HEK293 (cell line): ENCODE measurements around the gene NEAT1.

Experiments
- CTCF ChIA-PET: fragments of 350-600 bp; formaldehyde crosslinking; extraction: SDS; loops from one replicate; lab custom pipeline; 2021; ENCODE audit warnings: antibody characterized with exemption; lab: Yijun Ruan, JAX
- POLR2A ChIA-PET: fragments of 300-600 bp; formaldehyde crosslinking; extraction: SDS; loops from one replicate; lab custom pipeline; 2020; ENCODE audit warnings: antibody characterized with exemption, inconsistent platforms; lab: Yijun Ruan, JAX
- H3K27ac ChIP-seq: fragments of 200-500 bp; sonication (Bioruptor generic); 2 replicates; pipeline ENCODE4 v1.5.1; 2014; ENCODE audit warnings: low read depth, low read length, control low read depth, inconsistent platforms; ENCODE audit errors: extremely low read depth
- H3K36me3 ChIP-seq, 2 experiments: fragments of 200-500 bp in 1 of 2; sonication (Bioruptor generic) in 1 of 2; 1 replicate in 1 of 2; 2 replicates in 1 of 2; pipeline ENCODE4 v1.5.1; 2014 to 2017; ENCODE audit warnings: inconsistent platforms in 2 of 2, low read length in 2 of 2; ENCODE audit not compliant: control insufficient read depth in 2 of 2, insufficient read depth in 1 of 2
- H3K4me1 ChIP-seq: fragments of 200-500 bp; sonication (Bioruptor generic); 2 replicates; pipeline ENCODE4 v1.5.1; 2014; ENCODE audit warnings: mild to moderate bottlenecking, low read length, inconsistent platforms; ENCODE audit not compliant: control insufficient read depth, insufficient read depth
- H3K4me3 ChIP-seq: 2 replicates; pipeline ENCODE4 v1.5.1; 2011; ENCODE audit warnings: low read depth, mild to moderate bottlenecking, control low read depth, low read length, moderate library complexity
- H3K9me3 ChIP-seq: fragments of 200-500 bp; sonication (Bioruptor generic); 2 replicates; pipeline ENCODE4 v1.5.1; 2014; ENCODE audit warnings: low read depth, low read length, inconsistent platforms; ENCODE audit not compliant: control insufficient read depth, insufficient read depth
- ATF2 ChIP-seq: fragments of 450-650 bp; formaldehyde crosslinking; IDR thresholded peaks from 2 replicates; pipeline ENCODE4 v1.5.1; 2016; ENCODE audit warnings: missing biosample characterization, missing genetic modification characterization, low read depth
- BCL11A ChIP-seq: fragments of 450-650 bp; formaldehyde crosslinking; IDR thresholded peaks from 2 replicates; pipeline ENCODE4 v1.5.1; 2016; ENCODE audit warnings: low read depth, missing biosample characterization, missing genetic modification characterization
- CTCF ChIP-seq: fragments of 450-650 bp; formaldehyde crosslinking; IDR thresholded peaks from 2 replicates; pipeline ENCODE4 v1.5.1; 2016; ENCODE audit warnings: missing biosample characterization, missing genetic modification characterization
- GLIS1 ChIP-seq: fragments of 450-650 bp; formaldehyde crosslinking; IDR thresholded peaks from 2 replicates; pipeline ENCODE4 v1.5.1; 2016; ENCODE audit warnings: missing biosample characterization, missing genetic modification characterization
- KLF1 ChIP-seq: fragments of 450-650 bp; formaldehyde crosslinking; IDR thresholded peaks from 2 replicates; pipeline ENCODE4 v1.5.1; 2016; ENCODE audit warnings: missing biosample characterization, missing genetic modification characterization
- RBAK ChIP-seq: fragments of 450-650 bp; formaldehyde crosslinking; IDR thresholded peaks from 2 replicates; pipeline ENCODE4 v1.5.1; 2016; ENCODE audit warnings: missing biosample characterization, missing genetic modification characterization
- SP2 ChIP-seq: fragments of 450-650 bp; formaldehyde crosslinking; IDR thresholded peaks from 2 replicates; pipeline ENCODE4 v1.5.1; 2016; ENCODE audit warnings: missing biosample characterization, missing genetic modification characterization
- WT1 ChIP-seq: fragments of 450-650 bp; formaldehyde crosslinking; IDR thresholded peaks from 2 replicates; pipeline ENCODE4 v1.5.1; 2016; ENCODE audit warnings: missing biosample characterization, missing genetic modification characterization
- ZBTB21 ChIP-seq: fragments of 450-650 bp; formaldehyde crosslinking; IDR thresholded peaks from 2 replicates; pipeline ENCODE4 v1.5.1; 2017; ENCODE audit warnings: missing biosample characterization, missing genetic modification characterization
- ZBTB8A ChIP-seq: fragments of 450-650 bp; formaldehyde crosslinking; IDR thresholded peaks from 2 replicates; pipeline ENCODE4 v1.5.1; 2016; ENCODE audit warnings: missing biosample characterization, missing genetic modification characterization
- ZFHX2 ChIP-seq: fragments of 450-650 bp; formaldehyde crosslinking; conservative IDR thresholded peaks from 2 replicates; pipeline ENCODE4 v1.5.1; 2016; ENCODE audit warnings: missing biosample characterization, missing genetic modification characterization
- ZFP3 ChIP-seq: fragments of 450-650 bp; formaldehyde crosslinking; IDR thresholded peaks from 2 replicates; pipeline ENCODE4 v1.5.1; 2016; ENCODE audit warnings: low read depth, missing biosample characterization, missing genetic modification characterization
- ZFP69B ChIP-seq: fragments of 450-650 bp; formaldehyde crosslinking; IDR thresholded peaks from 2 replicates; pipeline ENCODE4 v1.5.1; 2016; ENCODE audit warnings: missing biosample characterization, missing genetic modification characterization
- ZNF114 ChIP-seq: fragments of 450-650 bp; formaldehyde crosslinking; IDR thresholded peaks from 2 replicates; pipeline ENCODE4 v1.5.0; 2017; ENCODE audit warnings: missing biosample characterization, missing genetic modification characterization
- ZNF18 ChIP-seq: fragments of 450-650 bp; formaldehyde crosslinking; IDR thresholded peaks from 2 replicates; pipeline ENCODE4 v1.5.1; 2016; ENCODE audit warnings: missing biosample characterization, missing genetic modification characterization
- ZNF214 ChIP-seq: fragments of 450-650 bp; formaldehyde crosslinking; IDR thresholded peaks from 2 replicates; pipeline ENCODE4 v1.5.1; 2017; ENCODE audit warnings: missing biosample characterization, mild to moderate bottlenecking, missing genetic modification characterization, borderline replicate concordance
- ZNF311 ChIP-seq: fragments of 450-650 bp; formaldehyde crosslinking; IDR thresholded peaks from 2 replicates; pipeline ENCODE4 v1.5.1; 2017; ENCODE audit warnings: missing biosample characterization, missing genetic modification characterization, borderline replicate concordance
- ZNF335 ChIP-seq: fragments of 450-650 bp; formaldehyde crosslinking; conservative IDR thresholded peaks from 2 replicates; pipeline ENCODE4 v1.5.1; 2016; ENCODE audit warnings: missing biosample characterization, missing genetic modification characterization
- ZNF341 ChIP-seq: fragments of 450-650 bp; formaldehyde crosslinking; IDR thresholded peaks from 2 replicates; pipeline ENCODE4; 2016; ENCODE audit warnings: low read depth, missing biosample characterization, missing genetic modification characterization
- ZNF354C ChIP-seq: fragments of 450-650 bp; formaldehyde crosslinking; IDR thresholded peaks from 2 replicates; pipeline ENCODE4 v1.5.1; 2016; ENCODE audit warnings: missing biosample characterization, missing genetic modification characterization, low read depth, borderline replicate concordance
- ZNF404 ChIP-seq: fragments of 450-650 bp; formaldehyde crosslinking; IDR thresholded peaks from 2 replicates; pipeline ENCODE4 v1.5.1; 2017; ENCODE audit warnings: missing biosample characterization, missing genetic modification characterization
- ZNF48 ChIP-seq: fragments of 450-650 bp; formaldehyde crosslinking; IDR thresholded peaks from 2 replicates; pipeline ENCODE4 v1.5.1; 2016; ENCODE audit warnings: missing biosample characterization, missing genetic modification characterization
- ZNF514 ChIP-seq: fragments of 450-650 bp; formaldehyde crosslinking; IDR thresholded peaks from 2 replicates; pipeline ENCODE4 v1.5.1; 2016; ENCODE audit warnings: missing biosample characterization, missing genetic modification characterization
- ZNF600 ChIP-seq: fragments of 450-650 bp; formaldehyde crosslinking; IDR thresholded peaks from 2 replicates; pipeline ENCODE4 v1.5.1; 2016; ENCODE audit warnings: missing biosample characterization, missing genetic modification characterization
- ZNF610 ChIP-seq: fragments of 450-650 bp; formaldehyde crosslinking; IDR thresholded peaks from 2 replicates; pipeline ENCODE4 v1.5.1; 2016; ENCODE audit warnings: missing biosample characterization, missing genetic modification characterization, borderline replicate concordance
- ZNF621 ChIP-seq: fragments of 450-650 bp; formaldehyde crosslinking; IDR thresholded peaks from 2 replicates; pipeline ENCODE4 v1.5.1; 2017; ENCODE audit warnings: missing biosample characterization, missing genetic modification characterization
- ZNF624 ChIP-seq: fragments of 450-650 bp; formaldehyde crosslinking; IDR thresholded peaks from 2 replicates; pipeline ENCODE4 v1.5.1; 2017; ENCODE audit warnings: missing biosample characterization, missing genetic modification characterization
- ZNF629 ChIP-seq: fragments of 450-650 bp; formaldehyde crosslinking; IDR thresholded peaks from 2 replicates; pipeline ENCODE4 v1.5.1; 2017; ENCODE audit warnings: missing biosample characterization, missing genetic modification characterization
- ZNF768 ChIP-seq: fragments of 450-650 bp; formaldehyde crosslinking; IDR thresholded peaks from 2 replicates; pipeline ENCODE4 v1.5.1; 2018; ENCODE audit warnings: missing biosample characterization, mild to moderate bottlenecking, missing genetic modification characterization
- ZNF776 ChIP-seq: fragments of 450-650 bp; formaldehyde crosslinking; IDR thresholded peaks from 2 replicates; pipeline ENCODE4 v1.5.0; 2017; ENCODE audit warnings: missing biosample characterization, missing genetic modification characterization, borderline replicate concordance
- ZNF837 ChIP-seq: fragments of 450-650 bp; formaldehyde crosslinking; IDR thresholded peaks from 2 replicates; pipeline ENCODE4 v1.5.1; 2016; ENCODE audit warnings: missing biosample characterization, missing genetic modification characterization
- ZSCAN16 ChIP-seq: fragments of 450-650 bp; formaldehyde crosslinking; IDR thresholded peaks from 2 replicates; pipeline ENCODE4 v1.5.1; 2016; ENCODE audit warnings: missing biosample characterization, missing genetic modification characterization

The NEAT1 gene

GRCh38 chr11:65488273-65489034, 65.9 kb downstream of the NEAT1 start:
- no peak overlapping the region for H3K4me3 ChIP-seq
- H3K4me1 ChIP-seq: peaks cover 37% of the 10 kb centered on the region

GRCh38 chr11:65489035-65489705, 66.6 kb downstream of the NEAT1 start:
- Histone ChIP-seq H3K9me3 (no peaks in the 10 kb centered on the region), H3K4me3 (no peak overlapping the region), H3K36me3 (no peaks in the 10 kb centered on the region), H3K27ac (peak overlapping the region; percentile 72; the same call in 1 of the 2 replicates), H3K4me1 (peaks cover 37% of the 10 kb centered on the region)
- CTCF ChIA-PET: interaction anchor here (0.7 to 4.3 kb wide), 6 partner anchors 8 to 133 kb away, joined by 3 to 17 read pairs (median 5); partner anchors contain the start of gene MALAT1
- POLR2A ChIA-PET: interaction anchor here (0.9 to 28.2 kb wide), 5 partner anchors 12 to 67 kb away, joined by 3 to 1129 read pairs (median 63); partner anchors contain the start of genes MALAT1 and NEAT1
- TF ChIP-seq WT1 (tag by site-specific recombination): no peak
- TF ChIP-seq ZNF514 (tag by site-specific recombination): no peak
- no peak for TF ChIP-seq CTCF (tag by site-specific recombination)
- TF ChIP-seq ZNF404 (tag by site-specific recombination): no peak
- TF ChIP-seq GLIS1 (tag by site-specific recombination): peak; percentile 19; the same call in 1 of the 2 replicates
- TF ChIP-seq ZNF335 (tag by site-specific recombination): no peak
- TF ChIP-seq ZFP69B (tag by site-specific recombination): no peak
- TF ChIP-seq ZNF114 (tag by site-specific recombination): no peak
- TF ChIP-seq RBAK: no peak
- no peak for TF ChIP-seq ZNF311 (tag by site-specific recombination)
- TF ChIP-seq KLF1 (tag by site-specific recombination): no peak
- TF ChIP-seq ZFHX2 (tag by site-specific recombination): 0 out of 2 replicates have a peak, but pooled peaks have one; percentile 38
- TF ChIP-seq ZNF214 (tag by site-specific recombination): no peak
- TF ChIP-seq ZNF18: no peak
- TF ChIP-seq ZNF610 (tag by site-specific recombination): no peak
- no peak for TF ChIP-seq ZSCAN16 (tag by site-specific recombination)
- no peak for TF ChIP-seq ZNF837
- TF ChIP-seq ZNF341 (tag by site-specific recombination): 0 out of 2 replicates have a peak, but pooled peaks have one; percentile 8
- TF ChIP-seq ZNF768 (tag by site-specific recombination): no peak
- TF ChIP-seq ZNF776: no peak
- TF ChIP-seq ZNF624 (tag by site-specific recombination): no peak
- TF ChIP-seq ZNF48: no peak
- no peak for TF ChIP-seq SP2 (tag by site-specific recombination)

More at GRCh38 chr11:65488273-65489034, 65.9 kb downstream of the NEAT1 start:
- Histone ChIP-seq H3K27ac (peak overlapping the region; percentile 72), H3K9me3 (no peaks in the 10 kb centered on the region), H3K36me3 (no peaks in the 10 kb centered on the region)
- TF ChIP-seq GLIS1 (tag by site-specific recombination) (peak; percentile 50), ZBTB21 (0 out of 2 replicates have a peak, but pooled peaks have one; percentile 30), ZBTB8A (tag by site-specific recombination) (peak; percentile 55; the same call in 1 of the 2 replicates), ZNF629 (tag by site-specific recombination) (peak; percentile 61; the same call in 1 of the 2 replicates), ZNF621 (tag by site-specific recombination) (no peak), ATF2 (tag by site-specific recombination) (peak; percentile 90), ZFHX2 (tag by site-specific recombination) (peak; percentile 68), ZFP3 (tag by site-specific recombination) (no peak), ZNF600 (peak; percentile 74), BCL11A (tag by site-specific recombination) (0 out of 2 replicates have a peak, but pooled peaks have one; percentile 13), RBAK (no peak), ZNF354C (tag by site-specific recombination) (no peak)
- CTCF ChIA-PET: interaction anchor here (1.0 to 4.3 kb wide), 8 partner anchors 9 to 72 kb away, joined by 3 to 17 read pairs (median 5); partner anchors contain the start of gene MALAT1
- POLR2A ChIA-PET: interaction anchor here (0.6 to 28.2 kb wide), 6 partner anchors 11 to 366 kb away, joined by 3 to 1129 read pairs (median 36); partner anchors contain the start of genes MALAT1 and NEAT1
